ENCODE results near the gene PSMB11.

PSMB11 gene

GRCh38 chr14:23076785-23077408, 34.9 kb downstream of the PSMB11 start:
- Histone ChIP-seq H3K4me2 (peak overlapping the region in 3 of 11 experiments; percentile 57 to 82 (median 64); a peak in 3 of 22 replicates), H3K27me3 (no peaks in the 10 kb centered on the region), H3K9me3 (replicated peaks in 1 of 11) (no peaks in the 10 kb centered on the region), H3K4me3 (no peak overlapping the region), H3K9ac (peak overlapping the region in 1 of 11 experiments; percentile 73; a peak in 1 of 22 replicates), H4K20me1 (peaks cover 0 to 60% (median 33%) of the 10 kb centered on the region in 11 experiments; a peak in 15 of 22 replicates), H3K36me3 (peaks cover 95 to 100% (median 100%) of the 10 kb centered on the region in 11 experiments), H3K4me1 (peaks cover 6 to 71% (median 29%) of the 10 kb centered on the region in 10 experiments), H3K27ac (peak overlapping the region in 2 of 11 experiments; percentile 74 to 75; a peak in 4 of 22 replicates)
- no peak for TF ChIP-seq Cebpa-rat (IDR thresholded peaks at IDR 0.05)

GRCh38 chr14:23077962-23078361, 36.0 kb downstream of the PSMB11 start:
- H3K27me3 ChIP-seq, result no peaks in the 10 kb centered on the region
- no peaks in the 10 kb centered on the region for H3K9me3 ChIP-seq (replicated peaks in 1 of 11)
- peaks cover 0 to 66% (median 18%) of the 10 kb centered on the region in 10 experiments; a peak in 17 of 20 replicates for H3K4me1 ChIP-seq

GRCh38 chr14:23078692-23079116, 36.7 kb downstream of the PSMB11 start:
- Histone ChIP-seq H3K36me3 (peaks cover 99 to 100% (median 100%) of the 10 kb centered on the region in 11 experiments), H3K9ac (peak overlapping the region in 10 of 11 experiments; percentile 11 to 73 (median 42); a peak in 13 of 22 replicates), H3K4me3 (no peak overlapping the region), H3K9me3 (replicated peaks in 1 of 11) (no peaks in the 10 kb centered on the region), H3K27me3 (no peaks in the 10 kb centered on the region), H3K4me1 (peaks cover 0 to 61% (median 18%) of the 10 kb centered on the region in 10 experiments; a peak in 17 of 20 replicates), H3K27ac (peak overlapping the region in 10 of 11 experiments; percentile 1 to 82 (median 45); a peak in 13 of 22 replicates), H4K20me1 (peaks cover 0 to 77% (median 34%) of the 10 kb centered on the region in 11 experiments; a peak in 14 of 22 replicates), H3K4me2 (peak overlapping the region in 4 of 11 experiments; percentile 17 to 82 (median 60); a peak in 8 of 22 replicates)
- TF ChIP-seq Cebpa-rat (IDR thresholded peaks at IDR 0.05), result no peak

More at GRCh38 chr14:23077962-23078361, 36.0 kb downstream of the PSMB11 start:
- Histone ChIP-seq H3K4me3 (no peak overlapping the region), H3K27ac (peak overlapping the region in 10 of 11 experiments; percentile 1 to 82 (median 45); a peak in 14 of 22 replicates), H3K9ac (peak overlapping the region in 9 of 11 experiments; percentile 18 to 73 (median 44); a peak in 14 of 22 replicates), H3K36me3 (peaks cover 99 to 100% (median 100%) of the 10 kb centered on the region in 11 experiments), H3K4me2 (peak overlapping the region in 3 of 11 experiments; percentile 57 to 82 (median 64); a peak in 6 of 22 replicates), H4K20me1 (peaks cover 0 to 70% (median 34%) of the 10 kb centered on the region in 11 experiments; a peak in 14 of 22 replicates)
- no peak for TF ChIP-seq Cebpa-rat (IDR thresholded peaks at IDR 0.05)

GRCh38 chr14:23079716-23080115, 37.7 kb downstream of the PSMB11 start:
- Histone ChIP-seq H3K36me3 (peaks cover 99 to 100% (median 100%) of the 10 kb centered on the region in 11 experiments), H3K4me2 (peak overlapping the region in 4 of 11 experiments; percentile 17 to 82 (median 60); a peak in 7 of 22 replicates), H3K27ac (peak overlapping the region in 6 of 11 experiments; percentile 10 to 82 (median 58); a peak in 10 of 22 replicates), H3K9ac (peak overlapping the region; percentile 6 to 73 (median 33); a peak in 14 of 22 replicates), H3K4me3 (no peak overlapping the region; a peak in 1 of 20 replicates), H3K4me1 (peaks cover 0 to 68% (median 18%) of the 10 kb centered on the region in 10 experiments; a peak in 17 of 20 replicates), H4K20me1 (peaks cover 0 to 86% (median 39%) of the 10 kb centered on the region in 11 experiments; a peak in 14 of 22 replicates), H3K9me3 (replicated peaks in 1 of 11) (no peaks in the 10 kb centered on the region), H3K27me3 (no peaks in the 10 kb centered on the region)
- TF ChIP-seq Cebpa-rat (IDR thresholded peaks at IDR 0.05), result no peak

GRCh38 chr14:23080474-23080873, 38.5 kb downstream of the PSMB11 start:
- H3K4me2 ChIP-seq, result peak overlapping the region in 3 of 11 experiments; percentile 57 to 82 (median 64); a peak in 6 of 22 replicates
- peaks cover 0 to 75% (median 18%) of the 10 kb centered on the region in 10 experiments; a peak in 17 of 20 replicates for H3K4me1 ChIP-seq
- peaks cover 0 to 88% (median 42%) of the 10 kb centered on the region in 11 experiments; a peak in 16 of 22 replicates for H4K20me1 ChIP-seq
- no peaks in the 10 kb centered on the region for H3K27me3 ChIP-seq
- H3K9me3 ChIP-seq (replicated peaks in 1 of 11), result no peaks in the 10 kb centered on the region
- H3K4me3 ChIP-seq, result no peak overlapping the region; a peak in 1 of 20 replicates
- H3K27ac ChIP-seq, result peak overlapping the region in 4 of 11 experiments; percentile 43 to 82 (median 74); a peak in 7 of 22 replicates
- peak overlapping the region in 8 of 11 experiments; percentile 17 to 73 (median 46); a peak in 9 of 22 replicates for H3K9ac ChIP-seq
- peaks cover 97 to 100% (median 100%) of the 10 kb centered on the region in 11 experiments for H3K36me3 ChIP-seq
- no peak for TF ChIP-seq Cebpa-rat (IDR thresholded peaks at IDR 0.05)

GRCh38 chr14:23085458-23085857, 43.4 kb downstream of the PSMB11 start:
- no peaks in the 10 kb centered on the region for H3K27me3 ChIP-seq
- H3K9me3 ChIP-seq (replicated peaks in 1 of 11), result no peaks in the 10 kb centered on the region
- H3K4me2 ChIP-seq, result peak overlapping the region in 3 of 11 experiments; percentile 29 to 69 (median 38); a peak in 6 of 22 replicates
- TF ChIP-seq Cebpa-rat (IDR thresholded peaks at IDR 0.05), result no peak
- H3K9ac ChIP-seq, result peak overlapping the region in 1 of 11 experiments; percentile 37; a peak in 1 of 22 replicates
- H3K4me3 ChIP-seq, result no peak overlapping the region
- peaks cover 0 to 67% (median 0%) of the 10 kb centered on the region in 10 experiments; a peak in 6 of 20 replicates for H3K4me1 ChIP-seq
- peaks cover 95 to 100% (median 100%) of the 10 kb centered on the region in 11 experiments for H3K36me3 ChIP-seq
- peak overlapping the region in 2 of 11 experiments; percentile 34 to 49; a peak in 3 of 22 replicates for H3K27ac ChIP-seq
- H4K20me1 ChIP-seq, result peaks cover 9 to 74% (median 43%) of the 10 kb centered on the region in 11 experiments; a peak in 19 of 22 replicates

- peaks cover 0 to 67% (median 0%) of the 10 kb centered on the region in 10 experiments; a peak in 6 of 20 replicates for H3K4me1 ChIP-seq
- TF ChIP-seq Cebpa-rat (IDR thresholded peaks at IDR 0.05), result no peak
- H3K9me3 ChIP-seq (replicated peaks in 1 of 11), result no peaks in the 10 kb centered on the region
- H3K27me3 ChIP-seq, result no peaks in the 10 kb centered on the region
- no peak overlapping the region for H3K4me3 ChIP-seq
- peak overlapping the region in 2 of 11 experiments; percentile 31 to 69; a peak in 3 of 22 replicates for H3K4me2 ChIP-seq
- H3K27ac ChIP-seq, result peak overlapping the region in 1 of 11 experiments; percentile 37; a peak in 1 of 22 replicates
- peaks cover 13 to 81% (median 54%) of the 10 kb centered on the region in 11 experiments; a peak in 20 of 22 replicates for H4K20me1 ChIP-seq
- peaks cover 95 to 100% (median 100%) of the 10 kb centered on the region in 11 experiments for H3K36me3 ChIP-seq
- H3K9ac ChIP-seq, result peak overlapping the region in 2 of 11 experiments; percentile 1 to 35; a peak in 1 of 22 replicates
These were observed 44.6 kb downstream of the PSMB11 start for GRCh38 chr14:23086565-23086964.

- Histone ChIP-seq H3K36me3 (peaks cover 82 to 90% (median 89%) of the 10 kb centered on the region in 11 experiments), H4K20me1 (peaks cover 44 to 83% (median 74%) of the 10 kb centered on the region in 11 experiments; a peak in 21 of 22 replicates), H3K4me3 (no peak overlapping the region), H3K27me3 (no peaks in the 10 kb centered on the region), H3K4me2 (no peak overlapping the region), H3K27ac (no peak overlapping the region), H3K9me3 (replicated peaks in 1 of 11) (no peaks in the 10 kb centered on the region), H3K4me1 (peaks cover 11 to 73% (median 16%) of the 10 kb centered on the region in 10 experiments), H3K9ac (peak overlapping the region in 3 of 11 experiments; percentile 7 to 35 (median 22); a peak in 1 of 22 replicates)
- no peak for TF ChIP-seq Cebpa-rat (IDR thresholded peaks at IDR 0.05)
These were observed 47.7 kb downstream of the PSMB11 start for GRCh38 chr14:23089498-23090253.
